ENCODE data around the gene MPIG6B.
A peak's percentile ranks its signal among the peaks of the same experiment; 100 is the strongest.

MPIG6B gene

DNA sequence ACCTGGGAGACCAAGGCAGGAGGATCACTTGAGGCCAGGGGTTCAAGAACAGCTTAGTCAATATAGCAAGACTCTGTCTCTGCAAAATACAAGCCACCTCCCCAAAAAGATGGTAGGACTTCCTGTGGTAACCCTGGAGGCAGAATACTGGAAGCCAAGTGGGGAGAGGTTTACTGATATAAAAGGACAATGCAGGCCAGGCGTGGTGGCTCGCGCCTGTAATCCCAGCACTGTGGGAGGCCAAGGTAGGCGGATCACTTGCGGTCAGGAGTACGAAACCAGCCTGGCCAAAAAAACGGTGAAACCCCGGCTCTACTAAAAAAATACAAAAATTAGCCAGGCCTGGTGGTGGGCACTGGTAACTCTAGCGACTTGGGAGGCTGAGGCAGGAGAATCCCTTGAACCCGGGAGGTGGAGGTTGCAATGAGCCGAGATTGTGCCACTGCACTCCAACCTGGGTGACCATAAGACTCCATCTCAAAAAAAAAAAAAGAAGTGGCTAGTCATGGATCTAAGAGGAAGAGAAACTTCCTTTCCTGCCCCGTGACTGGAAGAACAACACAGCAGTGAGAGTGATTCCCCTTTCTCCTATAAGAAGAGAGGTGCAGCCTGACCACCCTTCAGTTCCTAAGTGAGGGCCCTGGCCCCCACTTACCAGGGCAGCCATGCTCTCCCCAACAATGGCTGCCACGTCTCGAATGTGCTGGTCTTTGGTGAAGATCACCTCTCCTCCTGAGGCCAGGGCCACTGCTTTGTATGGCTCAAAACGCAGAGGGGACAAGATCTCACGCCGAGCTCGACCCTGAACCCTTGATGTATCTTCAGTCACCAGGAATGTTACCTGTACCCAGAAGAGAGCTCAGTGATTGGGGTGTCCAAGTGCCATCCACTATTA lies 45.4 kb downstream of the MPIG6B start:
- TF ChIP-seq, protein P1, sequence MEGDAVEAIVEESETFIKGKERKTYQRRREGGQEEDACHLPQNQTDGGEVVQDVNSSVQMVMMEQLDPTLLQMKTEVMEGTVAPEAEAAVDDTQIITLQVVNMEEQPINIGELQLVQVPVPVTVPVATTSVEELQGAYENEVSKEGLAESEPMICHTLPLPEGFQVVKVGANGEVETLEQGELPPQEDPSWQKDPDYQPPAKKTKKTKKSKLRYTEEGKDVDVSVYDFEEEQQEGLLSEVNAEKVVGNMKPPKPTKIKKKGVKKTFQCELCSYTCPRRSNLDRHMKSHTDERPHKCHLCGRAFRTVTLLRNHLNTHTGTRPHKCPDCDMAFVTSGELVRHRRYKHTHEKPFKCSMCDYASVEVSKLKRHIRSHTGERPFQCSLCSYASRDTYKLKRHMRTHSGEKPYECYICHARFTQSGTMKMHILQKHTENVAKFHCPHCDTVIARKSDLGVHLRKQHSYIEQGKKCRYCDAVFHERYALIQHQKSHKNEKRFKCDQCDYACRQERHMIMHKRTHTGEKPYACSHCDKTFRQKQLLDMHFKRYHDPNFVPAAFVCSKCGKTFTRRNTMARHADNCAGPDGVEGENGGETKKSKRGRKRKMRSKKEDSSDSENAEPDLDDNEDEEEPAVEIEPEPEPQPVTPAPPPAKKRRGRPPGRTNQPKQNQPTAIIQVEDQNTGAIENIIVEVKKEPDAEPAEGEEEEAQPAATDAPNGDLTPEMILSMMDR (IDR thresholded peaks at IDR 0.05): no peak
- Histone ChIP-seq H3K4me3 (no peak overlapping the region), H3K27ac (peak overlapping the region in 1 of 2 donors; percentile 60)
- DNase-seq (ENCODE audit: low spot score): no peak

DNA sequence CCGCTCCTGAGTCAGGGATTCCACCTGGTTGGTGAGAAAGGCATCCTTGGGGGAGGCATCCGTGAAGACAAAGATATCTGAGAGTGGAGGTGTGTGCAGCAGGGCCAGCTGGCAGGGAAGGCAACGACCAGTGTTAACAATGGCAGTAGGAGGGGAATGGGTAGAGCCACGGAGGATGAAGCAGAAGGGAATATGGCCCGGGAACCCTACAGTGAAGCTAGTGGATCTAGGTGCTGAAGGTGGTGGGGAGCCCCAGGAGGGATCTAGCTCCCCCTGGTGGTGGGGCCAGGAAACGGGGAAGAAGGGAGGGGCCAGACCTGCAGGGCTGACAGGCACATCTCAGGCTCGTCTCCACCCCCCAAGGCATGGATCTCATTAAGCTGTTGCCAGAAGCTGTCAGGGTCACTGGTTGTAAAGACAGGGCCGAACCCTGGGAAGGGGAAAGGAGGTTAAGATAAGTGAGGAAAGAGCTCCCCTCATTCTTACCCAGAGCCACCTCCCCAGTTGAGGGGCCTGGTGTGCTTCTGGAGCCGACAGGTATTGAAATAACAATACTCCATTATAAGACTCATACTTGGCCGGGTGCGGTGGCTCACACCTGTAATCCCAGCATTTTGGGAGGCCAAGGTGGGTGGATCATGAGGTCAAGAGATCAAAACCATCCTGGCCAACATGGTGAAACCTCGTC lies 46.7 kb downstream of the MPIG6B start:
- Histone ChIP-seq H3K4me3 (no peak overlapping the region), H3K27ac (no peak overlapping the region)
- no peak for DNase-seq (ENCODE audit: low spot score)
- TF ChIP-seq, protein P1 (IDR thresholded peaks at IDR 0.05): peak; percentile 38

- DNase-seq (ENCODE audit: low spot score): no peak
- H3K27ac ChIP-seq: no peak overlapping the region
- TF ChIP-seq, protein P1 (IDR thresholded peaks at IDR 0.05): no peak
Measured at GRCh38 chr6:31770860-31771259, 47.7 kb downstream of the MPIG6B start.

DNA sequence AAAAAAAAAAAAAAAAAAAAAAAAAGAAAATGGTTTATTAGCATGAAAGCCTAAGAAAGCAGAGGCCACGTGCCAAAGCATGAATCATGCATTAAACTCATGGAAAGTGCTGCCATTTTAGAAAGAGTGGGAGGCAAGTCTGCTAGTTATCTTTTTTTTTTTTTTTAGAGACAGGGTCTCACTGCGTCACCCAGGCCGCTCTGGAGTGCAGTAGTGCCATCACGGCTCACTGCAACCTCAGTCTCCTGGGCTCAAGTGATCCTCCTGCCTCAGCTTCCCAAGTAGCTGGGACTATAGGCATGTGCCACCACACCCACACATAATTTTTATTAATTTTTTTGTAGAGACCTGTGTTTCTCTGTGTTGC lies 48.8 kb downstream of the MPIG6B start:
- Histone ChIP-seq H3K27ac (no peak overlapping the region), H3K4me3 (no peak overlapping the region)
- TF ChIP-seq, protein P1 (IDR thresholded peaks at IDR 0.05): no peak
- DNase-seq (ENCODE audit: low spot score): no peak

More at GRCh38 chr6:31770860-31771259, 47.7 kb downstream of the MPIG6B start:
- no peak overlapping the region for H3K4me3 ChIP-seq

GRCh38 chr6:31775184-31775583 lies 52.0 kb downstream of the MPIG6B start:
- TF ChIP-seq, protein P1 (IDR thresholded peaks at IDR 0.05): no peak
- H3K27ac ChIP-seq: no peak overlapping the region
- no peak overlapping the region for H3K4me3 ChIP-seq
- DNase-seq (ENCODE audit: low spot score): no peak

- no peak overlapping the region for H3K27ac ChIP-seq
- H3K4me3 ChIP-seq: no peak overlapping the region
- no peak for DNase-seq (ENCODE audit: low spot score)
- TF ChIP-seq, protein P1 (IDR thresholded peaks at IDR 0.05): no peak
Measured at GRCh38 chr6:31775633-31776484, 52.7 kb downstream of the MPIG6B start.

All from coronary artery (tissue), 2 donors.